Measurements from ENCODE around the gene RPRML. TPM values are rescaled to one million over a fixed set of nuclear protein-coding genes. Genes with fewer than 3 reads are reported as not detected.

RPRML gene
- total RNA-seq, 1 experiment from 2014 or later, result 0.11 TPM

DNA sequence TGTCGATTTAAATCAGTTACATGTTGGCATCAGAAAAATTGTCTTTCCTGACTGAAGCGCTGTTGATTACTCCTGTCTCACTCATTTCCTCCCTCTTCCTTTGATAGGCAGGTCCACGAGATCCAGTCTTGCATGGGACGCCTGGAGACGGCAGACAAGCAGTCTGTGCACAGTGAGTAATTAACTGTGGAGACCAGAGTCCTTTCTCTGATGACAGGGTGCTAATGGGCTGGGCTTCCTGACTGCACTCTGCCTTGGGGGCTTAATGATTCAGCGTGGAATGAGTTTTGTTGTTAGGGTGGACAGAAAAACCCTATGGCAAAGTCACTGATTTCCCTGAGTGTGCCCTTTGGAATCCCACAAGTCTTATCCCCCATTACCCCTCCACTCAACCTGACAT, 49.6 kb downstream of the RPRML start:
- Histone ChIP-seq H3K9me2 (replicated peaks; ENCODE audit: low read length) (no peaks in the 10 kb centered on the region), H3K9ac (ENCODE audit: low read length) (no peak overlapping the region), H3K79me2 (ENCODE audit: low read length) (peaks cover 59% of the 10 kb centered on the region), H3F3A (ENCODE audit: low read length, unreplicated experiment) (no peaks in the 10 kb centered on the region), H3K4me3 (ENCODE audit: low read length) (no peak overlapping the region), H3K36me3 (ENCODE audit: low read depth, low read length) (peaks cover 49% of the 10 kb centered on the region), H3K9me3 (ENCODE audit: low read length) (no peaks in the 10 kb centered on the region), H3K4me2 (ENCODE audit: low read length) (0 out of 2 replicates have a peak overlapping the region, but pooled peaks have one; percentile 1), H3K27me3 (ENCODE audit: low read length) (no peaks in the 10 kb centered on the region), H3K27ac (ENCODE audit: low read length) (no peak overlapping the region), H2AFZ (ENCODE audit: low read length) (no peak overlapping the region), H4K20me1 (ENCODE audit: low read length) (peaks cover 55% of the 10 kb centered on the region), H3K4me1 (ENCODE audit: insufficient read depth, low read length) (peaks cover 15% of the 10 kb centered on the region; the same call in 1 of the 2 replicates)
- ChIA-PET CTCF (no interaction called here), POLR2A (ENCODE audit: unreplicated experiment) (no interaction called here)
- ATAC-seq (peak; percentile 98), DNase-seq (peak; percentile 68)
- TF ChIP-seq EZH2 (IDR thresholded peaks at IDR 0.05; ENCODE audit: low read length, unreplicated experiment) (no peak), EZH2phosphoT487 (IDR thresholded peaks at IDR 0.05; ENCODE audit: borderline replicate concordance, low read length) (no peak)
- TF ChIP-seq, protein P1, sequence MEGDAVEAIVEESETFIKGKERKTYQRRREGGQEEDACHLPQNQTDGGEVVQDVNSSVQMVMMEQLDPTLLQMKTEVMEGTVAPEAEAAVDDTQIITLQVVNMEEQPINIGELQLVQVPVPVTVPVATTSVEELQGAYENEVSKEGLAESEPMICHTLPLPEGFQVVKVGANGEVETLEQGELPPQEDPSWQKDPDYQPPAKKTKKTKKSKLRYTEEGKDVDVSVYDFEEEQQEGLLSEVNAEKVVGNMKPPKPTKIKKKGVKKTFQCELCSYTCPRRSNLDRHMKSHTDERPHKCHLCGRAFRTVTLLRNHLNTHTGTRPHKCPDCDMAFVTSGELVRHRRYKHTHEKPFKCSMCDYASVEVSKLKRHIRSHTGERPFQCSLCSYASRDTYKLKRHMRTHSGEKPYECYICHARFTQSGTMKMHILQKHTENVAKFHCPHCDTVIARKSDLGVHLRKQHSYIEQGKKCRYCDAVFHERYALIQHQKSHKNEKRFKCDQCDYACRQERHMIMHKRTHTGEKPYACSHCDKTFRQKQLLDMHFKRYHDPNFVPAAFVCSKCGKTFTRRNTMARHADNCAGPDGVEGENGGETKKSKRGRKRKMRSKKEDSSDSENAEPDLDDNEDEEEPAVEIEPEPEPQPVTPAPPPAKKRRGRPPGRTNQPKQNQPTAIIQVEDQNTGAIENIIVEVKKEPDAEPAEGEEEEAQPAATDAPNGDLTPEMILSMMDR (conservative IDR thresholded peaks at IDR 0.05; ENCODE audit: low read depth, low read length), result no peak
- intact Hi-C loops (cut with micrococcal nuclease), result no loop called here
- no TSS peak for BruUV-seq (replicated peaks)

- Histone ChIP-seq H3K27me3 (ENCODE audit: low read length) (no peaks in the 10 kb centered on the region), H2AFZ (ENCODE audit: low read length) (no peak overlapping the region), H3K4me3 (ENCODE audit: low read length) (no peak overlapping the region), H3K79me2 (ENCODE audit: low read length) (peaks cover 66% of the 10 kb centered on the region), H3K9me2 (replicated peaks; ENCODE audit: low read length) (no peaks in the 10 kb centered on the region), H3K9me3 (ENCODE audit: low read length) (no peaks in the 10 kb centered on the region), H3K9ac (ENCODE audit: low read length) (no peak overlapping the region), H3F3A (ENCODE audit: low read length, unreplicated experiment) (no peaks in the 10 kb centered on the region), H3K27ac (ENCODE audit: low read length) (no peak overlapping the region), H3K4me2 (ENCODE audit: low read length) (peak overlapping the region; percentile 1; the same call in 1 of the 2 replicates), H3K4me1 (ENCODE audit: insufficient read depth, low read length) (peaks cover 21% of the 10 kb centered on the region; the same call in 1 of the 2 replicates), H3K36me3 (ENCODE audit: low read depth, low read length) (peaks cover 43% of the 10 kb centered on the region), H4K20me1 (ENCODE audit: low read length) (peaks cover 60% of the 10 kb centered on the region)
- no TSS peak for BruUV-seq (replicated peaks)
- TF ChIP-seq EZH2phosphoT487 (IDR thresholded peaks at IDR 0.05; ENCODE audit: borderline replicate concordance, low read length) (no peak), EZH2 (IDR thresholded peaks at IDR 0.05; ENCODE audit: low read length, unreplicated experiment) (no peak)
- TF ChIP-seq, protein P1 (conservative IDR thresholded peaks at IDR 0.05; ENCODE audit: low read depth, low read length), result no peak
- ATAC-seq (no peak), DNase-seq (no peak)
- POLR2A ChIA-PET (ENCODE audit: unreplicated experiment), result no interaction called here
- CTCF ChIA-PET, result no interaction called here
- intact Hi-C loops (cut with micrococcal nuclease), result no loop called here
Observed at GRCh38 chr17:46928467-46929261, 50.4 kb downstream of the RPRML start.

Small RNAs within 50 kb of the gene (microRNA-seq; reads per million reads assigned to microRNA genes)
- gene MIR5089 (ENCODE audit: unreplicated experiment), result not detected

Other genes with a start within 250 kb of the RPRML start
- gene WNT3, start 160.6 kb downstream of the RPRML start, total RNA-seq (2014; rRNA removed), result 4.9 and 5.7 TPM in 2 replicates
- not detected in 2 replicates for gene WNT9B, start 127.7 kb downstream of the RPRML start, total RNA-seq (2014; rRNA removed)
- 45.6 and 48.4 TPM in 2 replicates for gene GOSR2, start 56.1 kb downstream of the RPRML start, total RNA-seq (2014; rRNA removed)
- 149 and 167 TPM in 2 replicates for gene CDC27, start 210.0 kb upstream of the RPRML start, total RNA-seq (2014; rRNA removed)
- 1.6 and 2.2 TPM in 2 replicates for gene MYL4, start 230.1 kb upstream of the RPRML start, total RNA-seq (2014; rRNA removed)

Measured in PC-3 (cell line).